GM21515 (cell line): ENCODE results near the gene ARSI.

Experiments
- ATAC-seq: cut with Tn5 transposase; IDR thresholded peaks from one replicate; pipeline ENCODE4 v1.9.1; 2021; ENCODE audit not compliant: unreplicated experiment

ARSI gene

DNA sequence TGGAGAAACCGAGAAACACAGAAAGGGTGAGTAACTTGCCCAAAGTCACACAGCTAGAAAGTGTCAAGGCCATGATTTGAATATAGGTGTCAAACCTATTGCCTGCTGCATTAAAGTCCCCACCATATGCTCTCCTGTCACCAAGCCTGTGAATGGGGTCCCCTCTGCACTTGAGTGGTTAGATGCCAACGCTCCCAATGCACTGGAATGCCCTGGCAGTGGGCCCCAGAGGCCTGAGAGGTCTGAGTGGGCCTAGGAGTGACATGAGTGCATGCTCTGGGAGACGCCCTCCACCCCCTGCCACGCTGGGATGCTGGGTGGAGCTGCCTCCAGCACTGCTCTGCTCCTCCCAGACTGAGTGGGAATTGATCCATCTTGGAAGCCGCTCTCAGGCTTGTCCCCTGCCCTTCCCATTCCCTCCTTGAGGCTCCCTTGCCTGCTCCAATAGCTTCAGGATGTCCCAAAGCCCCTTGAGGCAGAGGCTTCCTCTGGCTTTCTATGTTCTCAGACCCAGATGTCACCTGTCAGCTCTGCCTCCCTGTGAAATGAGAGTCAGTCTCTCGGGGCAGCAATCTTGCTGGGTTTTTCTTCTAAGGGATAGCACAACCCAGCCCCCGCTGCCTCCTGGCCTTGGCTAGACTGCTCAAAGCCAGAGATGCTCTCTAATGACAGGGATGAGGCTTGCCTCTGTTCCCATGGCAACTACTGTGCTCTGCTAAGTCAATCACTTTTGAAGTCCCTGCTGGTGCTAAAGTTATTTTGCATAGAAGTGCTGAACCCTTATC is 6.6 kb upstream of the ARSI start:
- no peak for ATAC-seq

DNA sequence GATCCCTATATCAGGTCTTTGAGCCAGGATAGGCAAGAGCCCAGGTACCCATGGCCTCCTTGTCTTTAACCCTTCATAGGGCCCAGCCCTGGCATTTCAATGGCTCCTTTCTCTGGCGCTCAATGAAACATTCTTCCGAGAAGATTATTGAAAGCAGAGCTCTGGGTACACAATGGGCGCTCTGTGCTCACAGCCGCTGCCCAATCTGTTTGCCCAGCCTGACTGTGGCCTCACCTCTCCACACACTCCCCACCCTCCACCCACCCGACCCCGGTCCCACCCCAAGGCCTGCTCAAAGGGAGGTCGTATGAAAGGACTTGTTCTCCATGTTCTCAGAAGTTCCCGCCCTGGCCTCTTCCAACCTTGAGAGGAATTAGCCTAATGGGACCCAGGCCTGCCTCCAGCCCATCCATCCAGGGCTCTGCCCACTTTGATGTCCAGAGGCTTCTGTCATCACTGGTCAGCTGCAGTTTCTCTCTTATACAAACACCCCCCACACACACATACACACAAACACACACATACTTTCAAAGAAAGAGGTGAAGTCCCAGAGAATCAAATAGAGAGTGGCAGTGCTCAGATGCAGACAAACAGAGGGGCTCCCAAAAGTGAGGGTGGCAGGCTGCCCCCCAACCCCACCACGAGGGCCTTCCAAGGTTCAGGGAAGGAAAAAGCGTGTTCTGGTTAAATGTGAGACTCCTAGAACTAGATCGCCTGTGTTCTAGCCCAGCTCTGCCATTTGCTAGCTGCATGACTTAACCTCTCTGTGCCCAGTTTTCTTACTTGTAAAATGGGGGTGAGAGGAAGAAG is 5.1 kb upstream of the ARSI start:
- ATAC-seq = no peak

DNA sequence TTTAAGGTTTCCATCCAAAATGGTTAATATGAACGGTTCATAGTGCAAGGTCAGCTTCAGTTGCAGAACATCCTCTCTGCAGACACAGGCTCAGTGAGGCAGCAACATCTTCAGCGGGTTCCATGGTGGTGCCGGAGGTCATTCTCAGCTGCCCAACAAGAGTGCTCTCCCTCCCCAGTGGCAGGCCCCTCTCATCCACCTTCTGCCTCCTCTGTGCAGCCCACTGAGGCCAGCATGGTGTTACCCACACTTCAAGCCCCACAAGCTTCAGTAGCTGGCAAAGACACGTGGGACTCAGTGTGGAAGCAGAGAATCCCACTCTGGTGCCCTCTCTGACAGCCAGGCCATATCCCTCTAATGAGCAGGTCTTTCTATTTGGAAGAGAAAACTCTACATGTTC is 4.1 kb upstream of the ARSI start:
- ATAC-seq = no peak

DNA sequence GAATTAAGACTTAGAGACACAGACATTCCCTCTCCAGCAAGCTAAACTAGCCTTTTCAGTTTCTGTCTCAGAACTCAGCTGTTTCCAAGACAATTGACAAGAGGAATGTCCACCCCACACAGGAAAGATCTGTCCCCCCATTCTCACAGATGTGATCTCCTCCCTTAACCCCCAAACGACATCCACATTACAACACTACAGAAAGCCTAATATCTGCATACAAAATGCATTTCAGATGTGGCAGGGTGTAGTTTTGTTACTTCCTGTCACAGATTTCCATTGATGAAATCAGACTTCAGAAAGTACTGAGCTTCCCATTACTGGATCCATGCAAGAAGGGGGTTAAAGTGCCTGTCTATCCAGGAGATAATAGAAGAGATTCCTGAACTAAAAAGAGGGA is 2.9 kb upstream of the ARSI start:
- ATAC-seq = no peak

DNA sequence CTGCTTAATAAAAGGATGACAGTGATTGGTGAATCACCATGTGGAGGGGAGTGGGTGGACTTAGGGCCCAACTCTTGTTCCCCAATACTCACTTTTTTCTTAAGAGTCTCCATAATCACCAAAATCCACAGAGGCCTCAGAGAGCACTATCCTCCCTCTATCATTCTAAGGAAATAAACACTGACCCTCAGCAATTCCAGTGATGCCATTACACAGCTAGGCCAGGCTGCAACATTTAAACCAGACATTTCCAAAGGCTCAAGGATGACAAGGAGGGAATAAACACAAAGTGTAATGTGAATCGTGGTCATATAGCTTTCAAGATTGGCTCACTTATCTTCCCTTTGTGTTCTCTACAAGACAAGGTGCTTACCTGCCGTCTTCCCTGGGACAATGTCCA is 2.4 kb upstream of the ARSI start:
- ATAC-seq = no peak

DNA sequence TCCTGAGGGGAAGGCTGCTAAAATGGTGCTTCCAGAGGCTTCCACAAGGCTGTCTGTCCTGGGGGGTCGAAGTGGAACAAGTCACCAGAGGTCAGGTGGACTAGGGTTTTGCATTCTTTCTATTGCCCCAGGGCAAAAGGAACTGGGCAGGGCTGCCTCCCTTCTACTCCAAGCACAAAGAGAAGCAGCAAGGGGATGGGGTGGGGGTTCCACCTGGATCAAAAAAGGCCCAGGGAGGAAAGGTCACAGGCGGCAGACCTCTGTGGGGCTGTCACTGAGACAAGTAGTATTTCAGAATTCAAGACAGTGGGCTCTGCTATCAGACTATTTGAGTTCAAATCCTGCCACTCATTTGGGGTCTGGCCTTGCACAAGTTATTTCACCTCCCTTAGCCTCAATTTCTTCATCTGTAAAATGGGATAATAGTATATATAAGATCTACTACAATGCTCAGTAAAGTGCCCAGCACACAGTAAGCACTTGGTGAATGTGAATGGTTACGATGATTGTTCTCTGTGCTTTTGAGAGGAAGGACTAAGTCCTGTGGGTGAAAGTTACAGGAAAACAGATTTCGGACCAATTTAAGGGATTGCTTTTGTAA is 1.9 kb upstream of the ARSI start:
- ATAC-seq = no peak

DNA sequence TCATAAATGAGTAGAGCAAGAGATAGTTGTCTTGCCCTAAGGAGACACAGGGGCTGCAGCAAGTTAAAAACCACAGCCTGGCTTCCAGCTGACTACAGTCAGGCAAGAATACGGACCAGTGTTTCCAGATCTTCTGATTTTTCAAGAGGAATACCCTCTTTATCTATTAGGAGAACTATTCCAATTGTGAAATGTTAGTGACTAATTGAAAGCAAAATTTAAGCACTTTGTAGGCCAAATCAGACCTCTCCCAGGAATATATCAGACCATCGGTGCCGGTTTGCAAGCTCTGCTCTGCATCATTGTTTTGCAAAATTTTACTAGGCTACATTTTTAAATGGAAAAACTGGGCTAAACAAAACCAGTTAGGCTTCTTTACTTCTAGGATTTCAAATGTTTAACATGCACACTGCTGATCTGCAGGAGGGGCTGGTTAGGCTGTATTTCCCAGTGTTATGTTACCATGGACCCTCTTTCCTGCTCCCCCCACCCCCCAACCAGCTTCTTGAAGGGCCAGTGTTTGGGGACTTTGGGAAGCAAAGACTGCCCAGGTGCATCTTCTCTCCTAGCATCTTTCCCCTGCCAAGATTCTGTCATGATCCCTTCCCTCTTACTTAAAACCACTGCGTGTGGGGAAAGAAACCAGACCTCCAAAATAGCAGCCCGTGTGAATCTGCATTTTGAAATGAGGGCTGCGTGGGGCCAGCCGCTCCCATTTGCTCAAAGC is 1.1 kb upstream of the ARSI start:
- ATAC-seq = no peak

GRCh38 chr5:150303070-150303615 is 438 bp upstream of the ARSI start:
- no peak for ATAC-seq

DNA sequence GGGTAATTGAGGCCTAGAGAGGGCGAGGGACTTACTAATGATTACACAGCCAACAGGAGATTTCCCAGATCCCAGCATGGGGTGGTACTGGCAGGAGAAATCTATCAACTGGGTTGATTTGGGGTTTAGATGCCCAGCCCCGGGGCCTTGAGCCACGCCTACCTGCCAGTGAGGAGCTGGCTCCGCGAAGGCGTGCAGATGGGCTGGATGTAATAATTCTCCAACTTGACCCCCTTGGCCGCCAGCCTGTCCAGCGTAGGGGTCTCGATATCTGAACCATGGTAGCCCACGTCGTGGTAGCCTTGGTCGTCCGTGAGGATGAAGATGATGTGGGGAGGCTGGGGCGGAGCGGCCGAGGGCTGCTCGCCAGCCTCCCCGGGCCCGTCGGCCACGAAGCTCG is 804 bp downstream of the ARSI start:
- ATAC-seq = no peak

- ATAC-seq = no peak
Measured at GRCh38 chr5:150301170-150301505, 1.6 kb downstream of the ARSI start.

GRCh38 chr5:150300496-150301169 is 2.1 kb downstream of the ARSI start:
- no peak for ATAC-seq

DNA sequence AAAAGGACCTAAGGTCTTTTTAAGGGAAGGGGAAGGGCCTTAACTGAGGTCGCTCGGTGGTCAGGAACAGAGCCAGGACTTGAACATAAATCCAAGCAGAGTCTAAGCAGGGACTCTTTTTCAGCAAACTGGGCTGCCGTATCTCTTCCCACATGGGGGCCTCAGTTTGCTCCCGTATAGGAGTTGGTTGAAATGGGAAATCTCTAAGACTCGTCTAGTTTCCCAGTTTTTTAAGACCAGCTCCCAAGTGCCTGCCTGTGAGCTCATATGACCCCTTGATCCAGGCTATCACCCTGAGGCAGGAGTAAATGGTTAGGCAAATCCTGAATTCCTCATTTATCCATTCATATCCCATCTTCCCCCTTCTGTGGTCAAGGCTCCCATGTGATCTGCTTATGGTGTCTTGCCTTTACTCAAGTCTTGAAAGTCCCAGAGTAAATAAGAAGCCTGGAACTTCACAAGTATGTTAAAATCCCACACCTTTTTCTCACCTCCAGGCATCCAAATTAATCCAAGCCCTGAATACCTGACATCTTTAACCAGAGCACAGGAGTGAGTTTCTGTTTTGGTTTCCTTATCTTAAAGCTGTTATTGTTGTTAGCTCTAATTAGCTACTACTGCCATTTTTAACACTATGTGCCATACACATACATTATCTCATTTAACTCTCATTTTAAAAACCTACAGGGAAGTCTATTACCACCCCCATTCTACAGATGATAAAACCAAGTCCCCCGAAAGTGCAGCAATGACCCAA is 3.0 kb downstream of the ARSI start:
- ATAC-seq = no peak

- no peak for ATAC-seq
Measured at GRCh38 chr5:150298701-150299451, 3.8 kb downstream of the ARSI start.

GRCh38 chr5:150297934-150298595 is 4.6 kb downstream of the ARSI start:
- no peak for ATAC-seq

DNA sequence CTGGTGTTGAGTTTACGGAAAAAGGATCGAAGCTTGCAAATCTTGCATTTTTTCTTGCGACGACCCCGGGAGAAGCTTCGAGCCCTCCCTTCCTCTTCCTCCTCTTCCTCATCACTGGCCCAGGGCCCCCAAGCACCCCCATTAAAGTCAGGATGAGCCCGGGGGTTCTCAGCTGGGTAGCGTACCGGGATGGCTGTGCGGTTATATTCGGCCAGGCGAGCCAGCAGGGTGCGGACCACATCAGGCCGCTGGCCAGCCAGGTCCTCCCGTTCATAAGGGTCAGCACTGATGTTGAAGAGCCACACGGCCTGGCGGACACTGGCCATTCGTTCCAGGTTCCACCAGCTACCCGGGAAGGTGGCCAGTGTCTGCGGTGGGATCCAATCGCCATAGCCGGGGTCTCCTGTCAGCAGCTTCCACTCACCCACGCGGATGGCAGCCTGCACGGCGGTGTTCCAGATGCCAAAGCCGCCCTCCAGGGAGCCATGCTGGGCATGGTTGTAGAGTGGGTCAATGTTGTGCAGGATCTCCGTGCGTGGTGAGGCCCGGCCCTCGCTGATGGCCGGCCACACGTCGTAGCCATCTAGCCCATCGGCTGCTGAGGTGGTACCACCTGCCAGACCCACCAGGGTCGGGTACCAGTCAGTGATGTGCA is 5.3 kb downstream of the ARSI start:
- ATAC-seq = no peak

DNA sequence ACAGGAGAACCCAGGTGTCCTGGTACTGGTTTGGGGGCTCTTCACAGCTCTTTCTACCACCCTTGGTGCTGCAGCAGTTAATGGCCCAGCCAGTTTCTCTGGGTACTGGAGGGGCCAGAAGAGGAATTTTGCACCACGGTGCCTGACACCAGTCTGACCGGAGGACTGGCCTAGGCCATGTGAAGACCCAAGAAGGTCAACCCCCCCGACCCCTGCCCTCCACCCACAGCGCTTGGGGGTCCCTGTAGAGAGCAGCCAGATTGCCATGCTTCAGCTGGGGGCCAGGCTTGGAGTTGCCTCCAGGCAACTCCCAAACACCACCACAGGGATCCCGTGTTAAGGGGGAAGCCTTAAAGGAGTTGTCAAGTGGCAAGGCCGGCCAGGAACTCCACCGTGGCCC is 6.2 kb downstream of the ARSI start:
- no peak for ATAC-seq

DNA sequence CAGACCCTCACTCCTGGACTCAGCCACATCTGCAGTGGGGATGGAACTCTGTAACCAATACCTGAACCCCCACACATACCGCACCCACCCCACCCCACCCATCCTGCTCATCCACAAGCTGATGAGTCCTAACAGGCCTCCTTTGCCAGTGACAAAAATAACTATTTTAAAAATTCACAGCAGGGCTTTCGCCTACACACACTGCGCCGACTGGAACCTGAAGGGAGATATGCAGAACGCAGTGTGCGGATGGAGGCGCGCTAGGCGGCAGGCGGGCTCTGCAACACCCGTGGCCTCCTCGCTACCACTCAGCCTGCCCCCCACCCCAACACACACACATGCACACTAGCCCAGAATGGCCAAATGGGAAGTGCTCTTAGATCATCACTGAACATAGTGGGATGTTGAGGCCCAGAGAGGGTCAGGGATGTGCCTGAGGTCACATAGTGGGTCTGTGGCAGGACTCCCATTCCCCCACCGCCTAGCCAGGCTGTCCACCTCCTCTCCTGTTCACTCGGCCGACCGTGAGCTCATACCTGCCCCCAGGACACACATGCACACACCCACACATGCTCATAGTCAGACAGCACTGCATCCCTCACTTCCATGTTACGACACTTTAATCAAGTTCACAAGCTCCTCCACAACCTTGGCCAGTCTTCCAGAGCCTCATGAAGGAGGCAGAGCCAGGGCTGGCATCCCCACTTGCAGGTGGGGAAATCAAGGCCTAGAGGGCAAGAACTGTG is 6.8 kb downstream of the ARSI start:
- no peak for ATAC-seq
